HUES6 (cell line): ENCODE measurements around the gene SULT4A1.
"Not testable (repeated sequence)": the region's sequence is repeated elsewhere in the genome, so short reads cannot be mapped to it uniquely, and the experiment has no call there.

ENCODE experiments used
- H3K27ac ChIP-seq: 2 replicates; pipeline ENCODE4 v1.7.0; 2013; ENCODE audit warnings: low read depth, mild to moderate bottlenecking, low read length, inconsistent platforms
- H3K27me3 ChIP-seq: 2 replicates; pipeline ENCODE4 v1.6.1; 2013; ENCODE audit warnings: low read length; ENCODE audit not compliant: control insufficient read depth, insufficient read depth
- H3K36me3 ChIP-seq: 2 replicates; pipeline ENCODE4 v1.6.1; 2013; ENCODE audit warnings: low read length; ENCODE audit not compliant: control insufficient read depth, insufficient read depth
- H3K4me1 ChIP-seq: 2 replicates; pipeline ENCODE4 v1.6.1; 2013; ENCODE audit warnings: low read length; ENCODE audit not compliant: control insufficient read depth, insufficient read depth
- H3K4me3 ChIP-seq: 2 replicates; pipeline ENCODE4 v1.5.1; 2013; ENCODE audit warnings: low read depth, low read length
- H3K9ac ChIP-seq: one replicate; pipeline ENCODE4 v1.6.1; 2013; ENCODE audit warnings: mild to moderate bottlenecking, low read length
- H3K9me3 ChIP-seq: 2 replicates; pipeline ENCODE4 v1.6.1; 2013; ENCODE audit warnings: low read depth, low read length; ENCODE audit not compliant: control insufficient read depth, insufficient read depth

Gene SULT4A1

GRCh38 chr22:43862074-43862881 lies at the start of gene SULT4A1:
Gene SULT4A1, minus strand, starts transcription at chr22:43862513. Its CDS starts 131 bp downstream, at chr22:43862382.
- peak within 1 kb of the TSS; percentile 73 for H3K4me3 ChIP-seq
- peaks cover 4% of the 10 kb centered on the region; the same call in 1 of the 2 replicates for H3K27me3 ChIP-seq
- no peak within 1 kb of the TSS for H3K27ac ChIP-seq
- peaks cover 4% of the 10 kb centered on the region for H3K9me3 ChIP-seq
- no peaks in the 10 kb centered on the region for H3K36me3 ChIP-seq
- H3K4me1 ChIP-seq, result peaks cover 24% of the 10 kb centered on the region
- H3K9ac ChIP-seq, result peak within 1 kb of the TSS; percentile 80

GRCh38 chr22:43911351-43911750 lies 49.0 kb upstream of the SULT4A1 start:
- no peak overlapping the region for H3K27ac ChIP-seq
- no peak overlapping the region for H3K4me3 ChIP-seq
- H3K36me3 ChIP-seq, result no peaks in the 10 kb centered on the region
- no peaks in the 10 kb centered on the region for H3K4me1 ChIP-seq
- H3K9me3 ChIP-seq, result peaks cover 6% of the 10 kb centered on the region
- H3K27me3 ChIP-seq, result peaks cover 15% of the 10 kb centered on the region; the same call in 1 of the 2 replicates
- no peak overlapping the region for H3K9ac ChIP-seq

GRCh38 chr22:43910178-43910695 lies 47.9 kb upstream of the SULT4A1 start:
- H3K4me3 ChIP-seq, result no peak overlapping the region
- H3K27me3 ChIP-seq, result peaks cover 15% of the 10 kb centered on the region; the same call in 1 of the 2 replicates
- no peaks in the 10 kb centered on the region for H3K36me3 ChIP-seq
- no peaks in the 10 kb centered on the region for H3K4me1 ChIP-seq
- no peak overlapping the region for H3K27ac ChIP-seq
- peaks cover 2% of the 10 kb centered on the region; the same call in 1 of the 2 replicates for H3K9me3 ChIP-seq
- H3K9ac ChIP-seq, result no peak overlapping the region

- Histone ChIP-seq H3K4me3 (no peak overlapping the region), H3K27me3 (peaks cover 15% of the 10 kb centered on the region; the same call in 1 of the 2 replicates)
These were observed 47.4 kb upstream of the SULT4A1 start for GRCh38 chr22:43909708-43910107.

GRCh38 chr22:43905681-43906080 lies 43.4 kb upstream of the SULT4A1 start:
- no peaks in the 10 kb centered on the region for H3K9me3 ChIP-seq
- H3K27me3 ChIP-seq, result peaks cover 10% of the 10 kb centered on the region; the same call in 1 of the 2 replicates
- H3K9ac ChIP-seq, result no peak overlapping the region

More at GRCh38 chr22:43909708-43910107, 47.4 kb upstream of the SULT4A1 start:
- H3K4me1 ChIP-seq, result no peaks in the 10 kb centered on the region
- H3K9me3 ChIP-seq, result peaks cover 2% of the 10 kb centered on the region; the same call in 1 of the 2 replicates
- H3K36me3 ChIP-seq, result no peaks in the 10 kb centered on the region
- no peak overlapping the region for H3K9ac ChIP-seq
- no peak overlapping the region for H3K27ac ChIP-seq

GRCh38 chr22:43904412-43904811 lies 42.1 kb upstream of the SULT4A1 start:
- not testable (repeated sequence) for H3K4me3 ChIP-seq, H3K36me3 ChIP-seq, H3K27me3 ChIP-seq, H3K4me1 ChIP-seq, H3K9me3 ChIP-seq, H3K9ac ChIP-seq, H3K27ac ChIP-seq

More at GRCh38 chr22:43905681-43906080, 43.4 kb upstream of the SULT4A1 start:
- H3K4me3 ChIP-seq, result no peak overlapping the region
- H3K36me3 ChIP-seq, result no peaks in the 10 kb centered on the region
- peaks cover 8% of the 10 kb centered on the region; the same call in 1 of the 2 replicates for H3K4me1 ChIP-seq
- H3K27ac ChIP-seq, result no peak overlapping the region

GRCh38 chr22:43903033-43903432 lies 40.7 kb upstream of the SULT4A1 start:
- not testable (repeated sequence) for H3K36me3 ChIP-seq, H3K4me1 ChIP-seq, H3K9me3 ChIP-seq, H3K27ac ChIP-seq, H3K27me3 ChIP-seq, H3K4me3 ChIP-seq, H3K9ac ChIP-seq

GRCh38 chr22:43901976-43902643 lies 39.8 kb upstream of the SULT4A1 start:
- Histone ChIP-seq H3K9me3 (no peaks in the 10 kb centered on the region), H3K27me3 (no peaks in the 10 kb centered on the region; the same call in 1 of the 2 replicates), H3K27ac (no peak overlapping the region), H3K4me3 (no peak overlapping the region), H3K9ac (no peak overlapping the region), H3K36me3 (no peaks in the 10 kb centered on the region), H3K4me1 (peaks cover 8% of the 10 kb centered on the region; the same call in 1 of the 2 replicates)

- Histone ChIP-seq H3K9me3 (no peaks in the 10 kb centered on the region), H3K4me3 (no peak overlapping the region), H3K27ac (no peak overlapping the region), H3K36me3 (no peaks in the 10 kb centered on the region), H3K9ac (no peak overlapping the region), H3K27me3 (no peaks in the 10 kb centered on the region; the same call in 1 of the 2 replicates), H3K4me1 (peaks cover 8% of the 10 kb centered on the region; the same call in 1 of the 2 replicates)
These were observed 37.9 kb upstream of the SULT4A1 start for GRCh38 chr22:43900206-43900605.

GRCh38 chr22:43897751-43898261 lies 35.5 kb upstream of the SULT4A1 start:
- Histone ChIP-seq H3K9ac (no peak overlapping the region), H3K4me3 (no peak overlapping the region), H3K4me1 (peaks cover 1% of the 10 kb centered on the region; the same call in 1 of the 2 replicates), H3K27ac (no peak overlapping the region), H3K9me3 (no peaks in the 10 kb centered on the region), H3K36me3 (no peaks in the 10 kb centered on the region), H3K27me3 (peaks cover 12% of the 10 kb centered on the region; the same call in 1 of the 2 replicates)
